Measurements from ENCODE around the gene SLC8B1.

GRCh38 chr12:113371808-113372207 is 36.9 kb upstream of the SLC8B1 start:
- TF ChIP-seq CTCF (IDR thresholded peaks at IDR 0.05), result no peak
- no peak for TF ChIP-seq POLR2A (IDR thresholded peaks at IDR 0.05)
